A549 (cell line): ENCODE results near the gene SHH. TPM values are rescaled to one million over a fixed set of nuclear protein-coding genes. Genes with fewer than 3 reads are reported as not detected.

Experiments used
- ATAC-seq, 2 experiments: fragments of 200-7000 bp in 1 of 2; fragments of >200 bp in 1 of 2; cut with Nextera tagmentation in 1 of 2; cut with Tn5 transposase in 1 of 2; 3 replicates each; pipeline versions ENCODE4 v1.8.0 to v1.9.1; 2018 to 2020; ENCODE audit warnings: mild to moderate bottlenecking in 1 of 2, moderate library complexity in 1 of 2
- CTCF ChIA-PET: fragments of 300-600 bp; sonication (Branson Sonifier 250); formaldehyde crosslinking; extraction: SDS; loops from one replicate; lab custom pipeline; 2021; ENCODE audit warnings: antibody characterized with exemption, inconsistent platforms; lab: Yijun Ruan, JAX
- POLR2A ChIA-PET: fragments of 350-600 bp; formaldehyde crosslinking; extraction: SDS; loops from one replicate; lab custom pipeline; 2021; ENCODE audit warnings: antibody characterized with exemption, inconsistent platforms; lab: Yijun Ruan, JAX
- DNase-seq, 2 experiments: peaks; one replicate each; pipeline versions ENCODE4 v3.0.0 to v3.0.0-alpha.2; 2011 to 2016; ENCODE audit warnings: low read depth in 1 of 2, low spot score in 1 of 2
- FAIRE-seq: peaks from 2 replicates; lab custom pipeline; 2011; peaks lifted over from hg19 to GRCh38; lab: Jason Lieb, UNC
- H3K27ac ChIP-seq, 2 experiments: fragments of >200 bp; sonication (Bioruptor Twin); formaldehyde crosslinking; 3 replicates each; pipeline ENCODE4 v1.5.1; 2016 to 2017
- H3K4me1 ChIP-seq: fragments of >200 bp; sonication (Bioruptor Twin); formaldehyde crosslinking; 3 replicates; pipeline ENCODE4 v1.6.1; 2016
- H3K4me2 ChIP-seq: fragments of >200 bp; sonication (Bioruptor Twin); formaldehyde crosslinking; 3 replicates; pipeline ENCODE4 v1.6.1; 2016
- H3K4me3 ChIP-seq: fragments of >200 bp; sonication (Bioruptor Twin); formaldehyde crosslinking; 3 replicates; pipeline ENCODE4 v1.5.1; 2016
- H3K9me3 ChIP-seq: fragments of >200 bp; sonication (Bioruptor Twin); formaldehyde crosslinking; 3 replicates; pipeline ENCODE4 v1.6.1; 2016
- BCL3 ChIP-seq: fragments of >200 bp; sonication (Bioruptor Twin); formaldehyde crosslinking; IDR thresholded peaks from 3 replicates; pipeline ENCODE4 v1.6.1; 2016
- BHLHE40 ChIP-seq: IDR thresholded peaks from 2 replicates; pipeline ENCODE4 v1.6.1; 2012; ENCODE audit warnings: low read depth, low read length, inconsistent platforms
- CBX8 ChIP-seq: fragments of 200-600 bp; sonication (generic); IDR thresholded peaks from 2 replicates; pipeline ENCODE4 v1.6.1; 2016
- CEBPB ChIP-seq, 2 experiments: fragments of >200 bp in 1 of 2; sonication (Bioruptor Twin) in 1 of 2; formaldehyde crosslinking in 1 of 2; IDR thresholded peaks; 2 replicates each; pipeline ENCODE4 v1.6.1; 2012 to 2016
- CHD4 ChIP-seq: fragments of 200-600 bp; sonication (generic); IDR thresholded peaks from 2 replicates; pipeline ENCODE4 v1.6.1; 2016; ENCODE audit warnings: antibody characterized with exemption, mild to moderate bottlenecking, borderline replicate concordance
- CTCF ChIP-seq: fragments of >200 bp; sonication (Bioruptor Twin); formaldehyde crosslinking; IDR thresholded peaks from 3 replicates; pipeline ENCODE4 v1.5.1; 2016
- E2F6 ChIP-seq: IDR thresholded peaks from 2 replicates; pipeline ENCODE4 v1.6.1; 2012; ENCODE audit warnings: low read depth, borderline replicate concordance
- ELK1 ChIP-seq: fragments of 150-350 bp; IDR thresholded peaks from 2 replicates; pipeline ENCODE4 v1.6.1; 2014; ENCODE audit warnings: low read depth, mild to moderate bottlenecking, low read length
- EP300 ChIP-seq, 2 experiments: fragments of >200 bp; sonication (Bioruptor Twin); formaldehyde crosslinking; IDR thresholded peaks; 2 replicates in 1 of 2; 3 replicates in 1 of 2; pipeline ENCODE4 v1.6.1; 2016 to 2017
- ESRRA ChIP-seq: fragments of 150-350 bp; IDR thresholded peaks from 2 replicates; pipeline ENCODE4 v1.6.1; 2014; ENCODE audit warnings: mild to moderate bottlenecking, low read length, borderline replicate concordance
- FOSB ChIP-seq: fragments of 250-450 bp; sonication (Bioruptor Pico); IDR thresholded peaks from 2 replicates; pipeline ENCODE4 v1.5.0; 2020; ENCODE audit warnings: mild to moderate bottlenecking, moderate library complexity
- FOXS1 ChIP-seq: fragments of 250-450 bp; sonication (Bioruptor Pico); IDR thresholded peaks from 2 replicates; pipeline ENCODE4 v1.5.0; 2020; ENCODE audit warnings: mild to moderate bottlenecking, moderate library complexity
- HOXA7 ChIP-seq: fragments of 250-450 bp; sonication (Bioruptor Pico); IDR thresholded peaks from 2 replicates; pipeline ENCODE4 v1.5.0; 2020; ENCODE audit warnings: mild to moderate bottlenecking, moderate library complexity
- JUN ChIP-seq, 2 experiments: fragments of >200 bp; sonication (Bioruptor Twin); formaldehyde crosslinking; IDR thresholded peaks; 2 replicates in 1 of 2; 3 replicates in 1 of 2; pipeline ENCODE4 v1.6.1; 2016 to 2017
- JUNB ChIP-seq: fragments of >200 bp; sonication (Bioruptor Twin); formaldehyde crosslinking; IDR thresholded peaks from 2 replicates; pipeline ENCODE4 v1.6.1; 2016
- KDM1A ChIP-seq: fragments of 200-600 bp; sonication (generic); IDR thresholded peaks from 2 replicates; pipeline ENCODE4 v1.6.1; 2016; ENCODE audit warnings: low read depth, mild to moderate bottlenecking
- MAFK ChIP-seq: fragments of 450-650 bp; IDR thresholded peaks from 2 replicates; pipeline ENCODE4 v1.6.1; 2014; ENCODE audit not compliant: partially characterized antibody
- MAX ChIP-seq: IDR thresholded peaks from 2 replicates; pipeline ENCODE4 v1.6.1; 2012
- MYC ChIP-seq: IDR thresholded peaks from 2 replicates; pipeline ENCODE4 v1.6.1; 2012; ENCODE audit warnings: mild to moderate bottlenecking, inconsistent platforms, low read length, improper control_type of control experiment, borderline replicate concordance
- NFE2L2 ChIP-seq: fragments of 150-350 bp; conservative IDR thresholded peaks from 2 replicates; pipeline ENCODE4 v1.6.1; 2014; ENCODE audit warnings: low read length
- NPAS2 ChIP-seq: fragments of 250-450 bp; sonication (Bioruptor Pico); IDR thresholded peaks from 2 replicates; pipeline ENCODE4 v1.8.0; 2022; ENCODE audit warnings: mild to moderate bottlenecking, moderate library complexity, borderline replicate concordance
- PBX3 ChIP-seq: IDR thresholded peaks from 2 replicates; pipeline ENCODE4 v1.6.1; 2012
- SMC3 ChIP-seq: fragments of >200 bp; sonication (Bioruptor Twin); formaldehyde crosslinking; IDR thresholded peaks from 3 replicates; pipeline ENCODE4 v1.6.1; 2018; ENCODE audit warnings: inconsistent platforms
- TFCP2L1 ChIP-seq: fragments of 250-450 bp; sonication (Bioruptor Pico); IDR thresholded peaks from 2 replicates; pipeline ENCODE4 v1.5.0; 2021; ENCODE audit warnings: mild to moderate bottlenecking
- USF2 ChIP-seq: fragments of 450-650 bp; IDR thresholded peaks from 2 replicates; pipeline ENCODE4 v1.6.1; 2014; ENCODE audit warnings: antibody characterized with exemption
- ZC3H11A ChIP-seq: fragments of 450-650 bp; IDR thresholded peaks from 2 replicates; pipeline ENCODE4 v1.6.1; 2014; ENCODE audit warnings: antibody characterized with exemption, mild to moderate bottlenecking
- WGBS: methylation state at CpG from one replicate; pipeline ENCODE4 v1.1.6; 2017; ENCODE audit errors: missing lambda C conversion rate; 5-methylcytosine and 5-hydroxymethylcytosine counted together
- polyA plus RNA-seq, 4 experiments: library from polyadenylated mRNA; depleted of rRNA in 3 of 4; stranded (reverse); fragments of >200 nt; fragmentation: RNase III in 1 of 4; extraction: RNeasy Plus Mini Kit Qiagen cat#74134 plus additional on column Dnase treatment in 1 of 4; gene quantifications; 2 replicates in 3 of 4; 3 replicates in 1 of 4; pipeline ENCODE4 v1.2.3, GENCODE V29; 2011 to 2017

SHH gene
- polyA plus RNA-seq, 2 of the 4 experiments (the other 2 are of a cell fraction): 0.84 to 1.2 TPM

GRCh38 chr7:155846156-155846555, 33.9 kb upstream of the SHH start:
- WGBS: 86% methylated on average over 5 of the region's 5 CpGs
- ChIA-PET POLR2A (no interaction called here), CTCF (interaction anchor here (0.9 to 1.4 kb wide), 2 partner anchors 9 to 15 kb away, joined by 3 read pairs; no protein-coding TSS in a partner anchor)
- no peak for FAIRE-seq
- Histone ChIP-seq H3K4me2 (no peak overlapping the region), H3K4me1 (peaks cover 25% of the 10 kb centered on the region), H3K9me3 (no peaks in the 10 kb centered on the region), H3K4me3 (no peak overlapping the region), H3K27ac (peak overlapping the region; percentile 22 to 47; a peak in 4 of 6 replicates)
- ATAC-seq: no peak
- DNase-seq: no peak
- TF ChIP-seq SMC3 (no peak), PBX3 (no peak), HOXA7 (no peak), E2F6 (no peak), NPAS2 (no peak), CEBPB (IDR thresholded peaks at IDR 0.05) (no peak), USF2 (no peak), BCL3 (no peak), NFE2L2 (no peak), EP300 (IDR thresholded peaks at IDR 0.05) (no peak), CHD4 (no peak), ZC3H11A (no peak), JUN (IDR thresholded peaks at IDR 0.05) (no peak), MAFK (no peak), FOXS1 (CRISPR knock-in tag) (no peak), MYC (no peak), KDM1A (no peak), MAX (no peak), CBX8 (no peak)

GRCh38 chr7:155845226-155845625, 33.0 kb upstream of the SHH start:
- Histone ChIP-seq H3K27ac (peak overlapping the region; percentile 81 to 88), H3K9me3 (no peaks in the 10 kb centered on the region), H3K4me3 (no peak overlapping the region), H3K4me2 (no peak overlapping the region), H3K4me1 (peaks cover 22% of the 10 kb centered on the region)
- no peak for TF ChIP-seq FOSB
- TF ChIP-seq CTCF: no peak
- no peak for TF ChIP-seq KDM1A
- no peak for TF ChIP-seq ZC3H11A
- TF ChIP-seq BHLHE40: no peak
- TF ChIP-seq PBX3: no peak
- no peak for TF ChIP-seq EP300 (IDR thresholded peaks at IDR 0.05)
- TF ChIP-seq ESRRA: no peak
- no peak for TF ChIP-seq JUNB
- no peak for TF ChIP-seq MAX
- no peak for TF ChIP-seq TFCP2L1 (CRISPR knock-in tag)
- TF ChIP-seq MAFK: no peak
- TF ChIP-seq ELK1: no peak
- TF ChIP-seq CBX8: no peak
- DNase-seq: no peak
- WGBS: 96% methylated on average over 14 of the region's 14 CpGs
- FAIRE-seq: no peak
- ChIA-PET POLR2A (no interaction called here), CTCF (interaction anchor here (1.6 kb wide), 1 partner anchor 312 kb away, joined by 3 read pairs; no protein-coding TSS in a partner anchor)
- no peak for ATAC-seq
